ENCODE data around the gene DAZ3.
"Not testable (repeated sequence)": the region's sequence is repeated elsewhere in the genome, so short reads cannot be mapped to it uniquely, and the experiment has no call there.

Gene DAZ3, protein sequence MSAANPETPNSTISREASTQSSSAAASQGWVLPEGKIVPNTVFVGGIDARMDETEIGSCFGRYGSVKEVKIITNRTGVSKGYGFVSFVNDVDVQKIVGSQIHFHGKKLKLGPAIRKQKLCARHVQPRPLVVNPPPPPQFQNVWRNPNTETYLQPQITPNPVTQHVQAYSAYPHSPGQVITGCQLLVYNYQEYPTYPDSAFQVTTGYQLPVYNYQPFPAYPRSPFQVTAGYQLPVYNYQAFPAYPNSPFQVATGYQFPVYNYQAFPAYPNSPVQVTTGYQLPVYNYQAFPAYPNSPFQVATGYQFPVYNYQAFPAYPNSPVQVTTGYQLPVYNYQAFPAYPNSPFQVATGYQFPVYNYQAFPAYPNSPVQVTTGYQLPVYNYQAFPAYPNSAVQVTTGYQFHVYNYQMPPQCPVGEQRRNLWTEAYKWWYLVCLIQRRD

GRCh38 chrY:24813293-24813692 lies at the start of gene DAZ3:
DAZ3 (minus strand) TSS chrY:24813393; CDS start chrY:24813185, 208 bp downstream.
- DNase-seq = not testable (repeated sequence)

GRCh38 chrY:24833619-24834018 lies 20.4 kb upstream of the DAZ3 start, which contains the start of gene DAZ4:
DAZ4 (plus strand) TSS chrY:24833919; CDS start chrY:24834127, 208 bp downstream.
- DNase-seq = not testable (repeated sequence)

DNA sequence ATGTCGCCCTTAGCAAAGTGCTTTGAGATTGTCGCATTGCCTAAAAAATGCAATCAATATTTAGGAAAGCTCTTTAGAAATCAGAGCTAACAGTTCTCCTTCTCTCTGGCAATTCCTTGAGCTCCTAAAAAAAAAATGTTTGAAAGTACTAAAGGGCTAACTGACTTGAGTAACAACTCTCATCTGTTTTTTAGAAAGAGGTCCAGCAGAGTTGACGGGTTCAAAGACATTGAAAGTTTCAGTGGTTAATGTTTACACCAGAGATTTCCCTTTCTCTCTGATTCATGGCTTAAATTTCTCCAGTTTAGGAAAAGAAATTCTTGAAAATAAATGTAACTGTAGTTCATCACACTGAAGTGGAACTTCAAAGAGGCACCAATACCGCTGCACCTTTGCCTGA lies 11.9 kb upstream of the DAZ3 start:
- not testable (repeated sequence) for DNase-seq

GRCh38 chrY:24824184-24824879 lies 11.1 kb upstream of the DAZ3 start:
- not testable (repeated sequence) for DNase-seq

GRCh38 chrY:24821836-24822235 lies 8.6 kb upstream of the DAZ3 start:
- not testable (repeated sequence) for DNase-seq
